A673 (cell line): Measurements from ENCODE around the gene ZC3H12C. TPM values are rescaled to one million over a fixed set of nuclear protein-coding genes. Genes with fewer than 3 reads are reported as not detected.

Experiments used
- BruUV-seq: library from RNA; stranded (reverse); fragments of 400-500 nt; replicated peaks from 2 replicates; lab custom pipeline; 2021; lab: Mats Ljungman, UMichigan
- CTCF ChIA-PET: fragments of 300-600 bp; sonication (Branson Sonifier 250); formaldehyde crosslinking; loops from one replicate; lab custom pipeline; 2022; ENCODE audit warnings: antibody characterized with exemption; lab: Charles Lee
- POLR2A ChIA-PET: fragments of 300-600 bp; sonication (Branson Sonifier 250); formaldehyde crosslinking; loops from one replicate; lab custom pipeline; 2022; ENCODE audit warnings: antibody characterized with exemption; ENCODE audit not compliant: low non-redundant PET; lab: Charles Lee
- DNase-seq: peaks from one replicate; pipeline ENCODE4 v3.0.0-alpha.2; 2015; ENCODE audit warnings: low spot score
- H3K27ac ChIP-seq: fragments of 200-600 bp; sonication (generic); 2 replicates; pipeline ENCODE4 v1.5.1; 2016; ENCODE audit warnings: mixed run types, low read depth, mild to moderate bottlenecking, mixed read lengths, antibody characterized with exemption, low read length; ENCODE audit not compliant: poor library complexity, severe bottlenecking
- H3K27me3 ChIP-seq: fragments of 200-600 bp; sonication (generic); replicated peaks from 2 replicates; pipeline ENCODE4 v1.6.1; 2017; ENCODE audit warnings: mixed run types, low read depth, mild to moderate bottlenecking, mixed read lengths, antibody characterized with exemption, low read length; ENCODE audit not compliant: insufficient read depth, poor library complexity
- H3K36me3 ChIP-seq: fragments of 200-600 bp; sonication (generic); 2 replicates; pipeline ENCODE4 v1.6.1; 2016; ENCODE audit warnings: mixed run types, mild to moderate bottlenecking, mixed read lengths, antibody characterized with exemption, low read length; ENCODE audit not compliant: insufficient read depth, poor library complexity, severe bottlenecking
- H3K4me1 ChIP-seq: fragments of 200-600 bp; sonication (generic); 2 replicates; pipeline ENCODE4 v1.6.1; 2017; ENCODE audit warnings: mixed run types, mild to moderate bottlenecking, mixed read lengths, antibody characterized with exemption, low read length; ENCODE audit not compliant: insufficient read depth, poor library complexity, severe bottlenecking
- H3K4me3 ChIP-seq: fragments of 200-600 bp; sonication (generic); 2 replicates; pipeline ENCODE4 v1.5.1; 2016; ENCODE audit warnings: low read depth, mixed run types, mild to moderate bottlenecking, mixed read lengths, low read length; ENCODE audit not compliant: poor library complexity, severe bottlenecking
- H3K9me3 ChIP-seq: fragments of 200-600 bp; sonication (generic); 2 replicates; pipeline ENCODE4 v1.6.1; 2016; ENCODE audit warnings: mixed run types, low read depth, mild to moderate bottlenecking, mixed read lengths, antibody characterized with exemption, low read length; ENCODE audit not compliant: poor library complexity, severe bottlenecking
- CTCF ChIP-seq: fragments of 300-800, 200-600 bp; sonication (generic); conservative IDR thresholded peaks from 2 replicates; pipeline ENCODE4 v1.5.1; 2017; ENCODE audit warnings: low read depth, mild to moderate bottlenecking, antibody characterized with exemption, low read length, moderate library complexity, mixed read lengths
- EZH2 ChIP-seq: fragments of 200-600 bp; sonication (generic); IDR thresholded peaks from 2 replicates; pipeline ENCODE4 v1.6.1; 2017; ENCODE audit warnings: borderline replicate concordance, low read depth, mild to moderate bottlenecking, mixed read lengths, antibody characterized with exemption, low read length; ENCODE audit not compliant: poor library complexity, severe bottlenecking
- intact Hi-C: fragments of 100-400 bp; cut with micrococcal nuclease; formaldehyde crosslinking; loops from one replicate; pipeline ENCODE4 v1.10.0; 2022; ENCODE audit not compliant: unreplicated experiment
- total RNA-seq: library from RNA; stranded (reverse); gene quantifications from 2 replicates; pipeline ENCODE4 v1.2.3, GENCODE V29; 2021

ZC3H12C gene
- total RNA-seq, 1 experiment from 2014 or later = 21.7 TPM

DNA sequence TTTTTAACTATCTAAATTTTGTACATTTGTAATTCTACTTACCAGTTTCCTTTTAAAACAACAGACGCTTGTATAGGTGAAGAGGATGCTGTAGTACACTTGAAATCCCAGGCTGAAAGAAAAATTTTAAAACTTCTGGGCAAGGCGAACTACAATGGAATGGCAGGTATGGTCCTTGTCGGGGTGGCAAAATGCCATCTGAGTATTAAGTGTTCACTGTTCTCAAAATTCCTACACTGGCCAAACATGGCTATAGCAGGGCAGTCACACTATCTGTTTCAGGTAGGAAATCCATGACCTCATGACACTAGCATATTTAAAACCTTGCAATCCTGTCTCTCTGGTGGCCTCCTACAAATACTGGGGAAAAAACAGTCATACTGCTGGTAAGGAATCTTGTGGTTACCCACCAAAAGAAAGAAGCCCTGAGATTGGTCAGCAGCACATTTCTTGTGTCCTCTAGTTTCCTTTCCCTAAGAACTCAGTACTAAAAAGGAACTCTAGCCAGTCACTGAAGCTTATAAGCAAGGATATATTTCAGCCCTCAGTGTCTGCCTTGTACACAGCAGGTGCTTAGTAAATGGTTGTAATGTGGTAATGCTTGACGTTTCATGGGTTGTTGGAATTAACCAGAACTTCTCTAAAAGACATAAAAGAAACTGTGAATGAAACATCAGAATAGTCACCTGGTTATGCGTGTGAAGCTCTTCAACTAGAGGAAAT, 5.2 kb upstream of the ZC3H12C start:
- H3K9me3 ChIP-seq = no peaks in the 10 kb centered on the region
- CTCF ChIA-PET = no interaction called here
- POLR2A ChIA-PET = no interaction called here
- no peak overlapping the region for H3K27ac ChIP-seq
- H3K27me3 ChIP-seq = no peaks in the 10 kb centered on the region
- no peak for DNase-seq
- no peak overlapping the region for H3K4me3 ChIP-seq
- H3K36me3 ChIP-seq = no peaks in the 10 kb centered on the region
- no TSS peak for BruUV-seq
- no peak for TF ChIP-seq CTCF
- TF ChIP-seq EZH2 = no peak
- H3K4me1 ChIP-seq = peaks cover 10% of the 10 kb centered on the region
- intact Hi-C loops = no loop called here

GRCh38 chr11:110088535-110089344, 4.5 kb upstream of the ZC3H12C start:
- H3K27ac ChIP-seq = no peak overlapping the region
- POLR2A ChIA-PET = no interaction called here
- CTCF ChIA-PET = no interaction called here
- no peak for DNase-seq
- H3K9me3 ChIP-seq = no peaks in the 10 kb centered on the region
- H3K27me3 ChIP-seq = no peaks in the 10 kb centered on the region
- intact Hi-C loops = no loop called here
- no peak for TF ChIP-seq EZH2
- no peak for TF ChIP-seq CTCF
- BruUV-seq = no TSS peak
- no peaks in the 10 kb centered on the region for H3K36me3 ChIP-seq
- H3K4me3 ChIP-seq = no peak overlapping the region
- H3K4me1 ChIP-seq = peaks cover 10% of the 10 kb centered on the region

DNA sequence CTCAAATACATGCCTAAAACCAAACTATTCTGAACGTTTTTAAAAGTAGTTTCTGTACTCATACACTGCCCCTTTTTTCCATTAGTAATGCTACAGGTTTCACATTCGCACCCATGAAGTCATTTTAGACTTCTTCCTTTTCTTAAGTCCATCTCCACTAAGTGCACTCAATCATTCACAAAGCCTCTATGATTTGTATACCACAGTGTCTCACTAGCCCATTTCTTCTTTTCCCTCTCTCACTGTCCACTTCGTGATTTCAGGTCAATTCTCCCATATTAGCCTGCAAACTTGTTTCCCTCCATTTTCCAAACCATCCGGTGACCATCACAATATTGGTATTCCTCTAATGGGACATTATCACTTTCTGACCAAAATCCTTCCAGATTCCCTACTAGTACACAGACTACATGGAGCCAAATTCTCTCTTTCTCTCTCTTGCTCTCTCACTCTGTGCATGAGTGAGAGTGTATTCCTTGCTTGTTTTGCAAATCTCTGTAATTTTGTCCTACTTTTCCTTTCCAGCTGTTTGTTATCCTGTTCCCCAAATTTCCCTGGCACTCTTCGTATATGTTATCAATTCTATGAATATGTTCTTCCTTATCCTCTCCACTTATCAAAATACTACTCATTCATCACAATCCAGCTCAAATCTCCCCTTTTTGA, 3.4 kb upstream of the ZC3H12C start:
- Histone ChIP-seq H3K4me3 (no peak overlapping the region), H3K9me3 (no peaks in the 10 kb centered on the region), H3K36me3 (no peaks in the 10 kb centered on the region), H3K27ac (no peak overlapping the region), H3K4me1 (peaks cover 13% of the 10 kb centered on the region), H3K27me3 (no peaks in the 10 kb centered on the region)
- POLR2A ChIA-PET = no interaction called here
- DNase-seq = no peak
- CTCF ChIA-PET = no interaction called here
- no TSS peak for BruUV-seq
- TF ChIP-seq EZH2 = no peak
- no peak for TF ChIP-seq CTCF
- intact Hi-C loops = loop anchor here (5.0 to 10.0 kb wide), 2 partner anchors 83 to 265 kb away; no protein-coding TSS in a partner anchor
